Caco-2 (cell line): Measurements from ENCODE around the gene AOC3. TPM values are rescaled to one million over a fixed set of nuclear protein-coding genes. Genes with fewer than 3 reads are reported as not detected.
A peak's percentile ranks its signal among the peaks of the same experiment; 100 is the strongest.

Experiments
- BruUV-seq: library from RNA; stranded (reverse); fragments of 400-500 nt; replicated peaks from 2 replicates; lab custom pipeline; 2021; lab: Mats Ljungman, UMichigan
- CTCF ChIA-PET: fragments of 300-600 bp; sonication (Branson Sonifier 250); formaldehyde crosslinking; loops from one replicate; lab custom pipeline; 2022; ENCODE audit warnings: antibody characterized with exemption; lab: Charles Lee
- POLR2A ChIA-PET: fragments of 300-600 bp; sonication (Branson Sonifier 250); formaldehyde crosslinking; loops from one replicate; lab custom pipeline; 2022; ENCODE audit warnings: antibody characterized with exemption; lab: Charles Lee
- DNase-seq, 2 experiments: peaks; one replicate each; pipeline versions ENCODE4 v3.0.0 to v3.0.0-alpha.2; 2020 to 2022
- H3K27me3 ChIP-seq: replicated peaks from 2 replicates; pipeline ENCODE4 v1.6.0; 2011; ENCODE audit warnings: low read length; ENCODE audit not compliant: control insufficient read depth, insufficient read depth
- H3K36me3 ChIP-seq: 2 replicates; pipeline ENCODE4 v1.5.1; 2011; ENCODE audit warnings: low read length; ENCODE audit not compliant: control insufficient read depth, insufficient read depth
- H3K4me1 ChIP-seq: fragments of 250-450 bp; sonication (Bioruptor Pico); 2 replicates; pipeline ENCODE4 v1.5.1; 2020; ENCODE audit warnings: mild to moderate bottlenecking
- H3K4me3 ChIP-seq: 2 replicates; pipeline ENCODE4 v1.5.1; 2011; ENCODE audit warnings: low read depth, mild to moderate bottlenecking, control low read depth, low read length
- H3K9me3 ChIP-seq: fragments of 250-450 bp; sonication (Bioruptor Pico); 2 replicates; pipeline ENCODE4 v1.5.1; 2020; ENCODE audit warnings: mild to moderate bottlenecking, moderate library complexity
- H3K27ac Mint-ChIP-seq: one replicate; pipeline ENCODE4 v1.8.0; 2022; ENCODE audit warnings: mixed read lengths; ENCODE audit not compliant: unreplicated experiment
- H3K27me3 Mint-ChIP-seq: one replicate; pipeline ENCODE4 v1.8.0; 2022; ENCODE audit warnings: mixed read lengths; ENCODE audit not compliant: insufficient read depth, unreplicated experiment
- H3K36me3 Mint-ChIP-seq: one replicate; pipeline ENCODE4 v1.8.0; 2022; ENCODE audit warnings: mild to moderate bottlenecking, mixed read lengths; ENCODE audit not compliant: insufficient read depth, unreplicated experiment
- H3K4me1 Mint-ChIP-seq: one replicate; pipeline ENCODE4 v1.8.0; 2022; ENCODE audit warnings: low read depth, mixed read lengths; ENCODE audit not compliant: unreplicated experiment
- H3K4me3 Mint-ChIP-seq: one replicate; pipeline ENCODE4 v1.8.0; 2022; ENCODE audit warnings: mild to moderate bottlenecking, moderate library complexity, mixed read lengths; ENCODE audit not compliant: unreplicated experiment
- H3K9me3 Mint-ChIP-seq: one replicate; pipeline ENCODE4 v1.8.0; 2022; ENCODE audit warnings: mixed read lengths; ENCODE audit not compliant: unreplicated experiment
- intact Hi-C: fragments of 100-400 bp; cut with micrococcal nuclease; formaldehyde crosslinking; loops from one replicate; pipeline ENCODE4 v1.10.0; 2022; ENCODE audit not compliant: unreplicated experiment
- total RNA-seq: library from RNA; stranded (reverse); gene quantifications from 2 replicates; pipeline ENCODE4 v1.2.3, GENCODE V29; 2022
- TF ChIP-seq, protein P1 (sequence below), 2 experiments: fragments of 200-600 bp in 1 of 2; IDR thresholded peaks; 1 replicate in 1 of 2; 2 replicates in 1 of 2; pipeline versions ENCODE4 v1.5.1 to v1.8.0; 2011 to 2022; ENCODE audit warnings: antibody characterized with exemption in 1 of 2, control low read depth in 1 of 2, inconsistent platforms in 1 of 2, low read depth in 1 of 2, low read length in 1 of 2, mild to moderate bottlenecking in 1 of 2, moderate library complexity in 1 of 2; ENCODE audit not compliant: insufficient read depth in 1 of 2, severe bottlenecking in 1 of 2, unreplicated experiment in 1 of 2

The AOC3 gene
- total RNA-seq, 1 experiment from 2014 or later, result 0.93 TPM

DNA sequence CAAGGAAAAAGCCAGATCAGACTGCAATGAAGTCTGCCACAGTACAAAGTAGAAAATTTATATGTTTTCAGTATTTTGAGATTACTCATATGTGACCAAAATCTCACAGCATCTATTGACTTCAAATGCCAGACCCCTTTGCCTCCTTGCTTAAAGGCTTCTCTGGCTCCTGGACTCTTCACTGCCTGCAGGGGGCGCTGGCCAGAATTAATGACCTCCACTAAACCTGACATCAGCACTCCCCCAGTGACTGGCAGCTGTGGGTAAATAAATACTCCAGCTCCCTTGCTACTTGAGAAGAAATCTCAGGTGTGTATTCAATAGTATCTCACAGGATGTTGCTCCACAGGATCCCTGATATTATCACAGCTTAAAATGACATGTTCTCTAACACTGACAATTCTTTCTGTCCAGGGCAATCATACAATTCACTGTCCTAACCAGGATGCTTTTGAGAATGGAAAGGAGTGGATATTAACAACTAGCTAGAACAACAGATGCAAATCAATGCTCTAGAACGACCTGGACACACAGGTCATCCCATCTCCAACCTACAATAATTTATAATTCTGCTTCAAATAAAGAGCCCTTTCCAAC is 31.0 kb upstream of the AOC3 start:
- POLR2A ChIA-PET, result interaction anchor here (0.6 kb wide), 1 partner anchor 40 kb away, joined by 3 read pairs; no protein-coding TSS in a partner anchor
- Histone ChIP-seq H3K4me3 (no peak overlapping the region), H3K9me3 (no peaks in the 10 kb centered on the region), H3K27me3 (no peaks in the 10 kb centered on the region), H3K4me1 (no peaks in the 10 kb centered on the region), H3K36me3 (peaks cover 5% of the 10 kb centered on the region)
- Mint-ChIP-seq H3K27me3 (no peaks in the 10 kb centered on the region), H3K36me3 (peaks cover 77% of the 10 kb centered on the region), H3K4me3 (no peak overlapping the region), H3K4me1 (peaks cover 6% of the 10 kb centered on the region), H3K9me3 (no peaks in the 10 kb centered on the region), H3K27ac (no peak overlapping the region)
- BruUV-seq, result no TSS peak
- intact Hi-C loops, result loop anchor here (5.0 to 10.0 kb wide), 2 partner anchors 38 to 245 kb away; partner anchors contain the start of genes PSMC3IP and WNK4
- DNase-seq, result peak; percentile 74 to 78
- TF ChIP-seq, protein P1, sequence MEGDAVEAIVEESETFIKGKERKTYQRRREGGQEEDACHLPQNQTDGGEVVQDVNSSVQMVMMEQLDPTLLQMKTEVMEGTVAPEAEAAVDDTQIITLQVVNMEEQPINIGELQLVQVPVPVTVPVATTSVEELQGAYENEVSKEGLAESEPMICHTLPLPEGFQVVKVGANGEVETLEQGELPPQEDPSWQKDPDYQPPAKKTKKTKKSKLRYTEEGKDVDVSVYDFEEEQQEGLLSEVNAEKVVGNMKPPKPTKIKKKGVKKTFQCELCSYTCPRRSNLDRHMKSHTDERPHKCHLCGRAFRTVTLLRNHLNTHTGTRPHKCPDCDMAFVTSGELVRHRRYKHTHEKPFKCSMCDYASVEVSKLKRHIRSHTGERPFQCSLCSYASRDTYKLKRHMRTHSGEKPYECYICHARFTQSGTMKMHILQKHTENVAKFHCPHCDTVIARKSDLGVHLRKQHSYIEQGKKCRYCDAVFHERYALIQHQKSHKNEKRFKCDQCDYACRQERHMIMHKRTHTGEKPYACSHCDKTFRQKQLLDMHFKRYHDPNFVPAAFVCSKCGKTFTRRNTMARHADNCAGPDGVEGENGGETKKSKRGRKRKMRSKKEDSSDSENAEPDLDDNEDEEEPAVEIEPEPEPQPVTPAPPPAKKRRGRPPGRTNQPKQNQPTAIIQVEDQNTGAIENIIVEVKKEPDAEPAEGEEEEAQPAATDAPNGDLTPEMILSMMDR (IDR thresholded peaks at IDR 0.05; ENCODE audit: insufficient read depth in 1 of 2, low read depth in 1 of 2, low read length in 1 of 2, severe bottlenecking in 1 of 2, unreplicated experiment in 1 of 2), result peak; percentile 78 to 86
- CTCF ChIA-PET, result interaction anchor here (0.9 to 1.4 kb wide), 7 partner anchors 13 to 242 kb away, joined by 3 to 5 read pairs (median 3); partner anchors contain the start of genes CNTD1, COA3, PSME3 and VPS25

DNA sequence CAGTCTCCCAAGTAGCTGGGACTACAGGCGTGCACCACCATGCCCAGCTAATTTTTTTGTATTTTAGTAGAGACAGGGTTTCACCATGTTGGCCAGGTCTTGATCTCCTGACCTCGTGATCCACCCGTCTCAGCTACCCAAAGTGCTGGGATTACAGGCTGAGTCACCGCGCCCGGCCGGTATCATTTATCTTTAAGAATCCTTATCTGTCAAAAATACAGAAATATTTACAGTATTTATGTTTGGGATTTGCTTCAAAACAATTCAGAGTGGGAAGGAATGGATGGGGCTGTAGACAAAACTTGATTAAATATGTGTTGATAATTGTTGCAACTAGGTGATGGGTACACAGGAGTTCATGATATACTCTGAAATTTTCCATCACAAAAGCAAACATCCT is 29.8 kb upstream of the AOC3 start:
- Histone ChIP-seq H3K36me3 (peaks cover 5% of the 10 kb centered on the region), H3K9me3 (no peaks in the 10 kb centered on the region), H3K4me1 (no peaks in the 10 kb centered on the region), H3K27me3 (no peaks in the 10 kb centered on the region), H3K4me3 (no peak overlapping the region)
- Mint-ChIP-seq H3K9me3 (no peaks in the 10 kb centered on the region), H3K4me3 (no peak overlapping the region), H3K36me3 (peaks cover 68% of the 10 kb centered on the region), H3K27me3 (no peaks in the 10 kb centered on the region), H3K4me1 (peaks cover 6% of the 10 kb centered on the region), H3K27ac (no peak overlapping the region)
- TF ChIP-seq, protein P1 (IDR thresholded peaks at IDR 0.05; ENCODE audit: insufficient read depth in 1 of 2, low read depth in 1 of 2, low read length in 1 of 2, severe bottlenecking in 1 of 2, unreplicated experiment in 1 of 2), result no peak
- BruUV-seq, result no TSS peak
- intact Hi-C loops, result loop anchor here (5.0 to 10.0 kb wide), 2 partner anchors 39 to 246 kb away; partner anchors contain the start of genes PSMC3IP and WNK4
- ChIA-PET POLR2A (no interaction called here), CTCF (interaction anchor here (1.2 to 1.3 kb wide), 2 partner anchors 12 to 108 kb away, joined by 3 to 4 read pairs; partner anchors contain the start of gene PSME3)
- no peak for DNase-seq

DNA sequence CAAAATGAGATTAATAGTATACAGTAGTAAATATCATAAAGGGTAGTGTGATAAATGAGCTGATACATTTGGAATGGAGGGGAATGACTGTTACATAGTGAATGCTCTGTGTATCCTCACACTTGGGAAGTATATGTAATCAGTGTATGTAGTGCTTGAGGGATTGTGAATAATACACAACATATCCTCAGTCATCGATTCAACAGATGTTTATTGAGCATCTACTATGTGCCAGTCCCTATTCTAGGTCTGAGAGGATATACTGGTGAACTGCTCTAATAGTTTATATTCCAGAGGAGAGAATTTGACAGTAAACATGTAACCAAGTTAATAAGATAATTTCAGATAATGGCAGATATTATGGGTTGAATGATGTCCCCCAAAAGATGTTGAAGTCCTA is 23.5 kb upstream of the AOC3 start:
- Histone ChIP-seq H3K4me1 (0 out of 2 replicates have a peak, but pooled peaks cover 6% of the 10 kb centered on the region), H3K9me3 (no peaks in the 10 kb centered on the region), H3K27me3 (no peaks in the 10 kb centered on the region), H3K36me3 (no peaks in the 10 kb centered on the region), H3K4me3 (no peak overlapping the region)
- Mint-ChIP-seq H3K9me3 (no peaks in the 10 kb centered on the region), H3K4me1 (no peaks in the 10 kb centered on the region), H3K27me3 (no peaks in the 10 kb centered on the region), H3K4me3 (no peak overlapping the region), H3K27ac (no peak overlapping the region), H3K36me3 (peaks cover 13% of the 10 kb centered on the region)
- BruUV-seq, result no TSS peak
- POLR2A ChIA-PET, result interaction anchor here (0.5 kb wide), 1 partner anchor 13 kb away, joined by 3 read pairs; no protein-coding TSS in a partner anchor
- TF ChIP-seq, protein P1 (IDR thresholded peaks at IDR 0.05; ENCODE audit: insufficient read depth in 1 of 2, low read depth in 1 of 2, low read length in 1 of 2, severe bottlenecking in 1 of 2, unreplicated experiment in 1 of 2), result no peak
- CTCF ChIA-PET, result interaction anchor here (0.5 to 0.6 kb wide), 2 partner anchors 21 to 51 kb away, joined by 3 to 4 read pairs; no protein-coding TSS in a partner anchor
- DNase-seq, result no peak
- intact Hi-C loops, result loop anchor here (10.0 kb wide), 1 partner anchor 253 kb away; the partner anchor contains the start of gene PSMC3IP
